D721Med (cell line): ENCODE results near the gene ATP4B.

Experiments used
- DNase-seq: peaks from one replicate; pipeline ENCODE4 v3.0.0; 2011; ENCODE audit warnings: low spot score; ENCODE audit not compliant: insufficient read length
- FAIRE-seq: peaks from 2 replicates; lab custom pipeline; 2011; peaks lifted over from hg19 to GRCh38; lab: Jason Lieb, UNC
- TF ChIP-seq, protein P1 (sequence below): IDR thresholded peaks from 2 replicates; pipeline ENCODE4 v1.5.1; 2012; ENCODE audit warnings: mild to moderate bottlenecking, control low read depth; ENCODE audit not compliant: insufficient read depth; ENCODE audit errors: missing control alignments

Gene ATP4B

DNA sequence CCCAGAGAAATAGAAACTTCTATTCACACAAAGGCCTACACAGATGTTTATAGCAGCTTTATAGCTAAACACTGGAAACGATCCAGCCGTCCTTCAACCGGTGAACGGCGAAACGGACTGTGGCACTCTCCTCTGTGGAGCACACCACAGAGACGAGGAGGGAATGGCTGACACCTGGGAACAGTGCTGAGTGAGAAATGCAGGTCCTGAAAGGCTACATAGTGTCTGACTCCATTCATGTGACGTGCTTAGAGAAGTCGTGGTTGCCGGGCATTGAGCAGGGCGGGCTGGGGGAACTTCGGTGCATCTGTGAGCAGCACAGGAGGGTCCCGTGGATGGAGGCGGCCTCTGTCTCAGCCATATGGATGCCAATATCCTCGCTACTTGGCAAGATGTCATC, 5.9 kb upstream of the ATP4B start:
- no peak for FAIRE-seq

GRCh38 chr13:113661509-113661908, 3.5 kb upstream of the ATP4B start:
- no peak for FAIRE-seq
- TF ChIP-seq, protein P1, sequence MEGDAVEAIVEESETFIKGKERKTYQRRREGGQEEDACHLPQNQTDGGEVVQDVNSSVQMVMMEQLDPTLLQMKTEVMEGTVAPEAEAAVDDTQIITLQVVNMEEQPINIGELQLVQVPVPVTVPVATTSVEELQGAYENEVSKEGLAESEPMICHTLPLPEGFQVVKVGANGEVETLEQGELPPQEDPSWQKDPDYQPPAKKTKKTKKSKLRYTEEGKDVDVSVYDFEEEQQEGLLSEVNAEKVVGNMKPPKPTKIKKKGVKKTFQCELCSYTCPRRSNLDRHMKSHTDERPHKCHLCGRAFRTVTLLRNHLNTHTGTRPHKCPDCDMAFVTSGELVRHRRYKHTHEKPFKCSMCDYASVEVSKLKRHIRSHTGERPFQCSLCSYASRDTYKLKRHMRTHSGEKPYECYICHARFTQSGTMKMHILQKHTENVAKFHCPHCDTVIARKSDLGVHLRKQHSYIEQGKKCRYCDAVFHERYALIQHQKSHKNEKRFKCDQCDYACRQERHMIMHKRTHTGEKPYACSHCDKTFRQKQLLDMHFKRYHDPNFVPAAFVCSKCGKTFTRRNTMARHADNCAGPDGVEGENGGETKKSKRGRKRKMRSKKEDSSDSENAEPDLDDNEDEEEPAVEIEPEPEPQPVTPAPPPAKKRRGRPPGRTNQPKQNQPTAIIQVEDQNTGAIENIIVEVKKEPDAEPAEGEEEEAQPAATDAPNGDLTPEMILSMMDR: no peak

More for the DNA sequence above, 5.9 kb upstream of the ATP4B start:
- DNase-seq: no peak
- TF ChIP-seq, protein P1: no peak

GRCh38 chr13:113660066-113660465, 2.1 kb upstream of the ATP4B start:
- FAIRE-seq (no peak), DNase-seq (no peak)
- TF ChIP-seq, protein P1: no peak

More at GRCh38 chr13:113661509-113661908, 3.5 kb upstream of the ATP4B start:
- DNase-seq: no peak

DNA sequence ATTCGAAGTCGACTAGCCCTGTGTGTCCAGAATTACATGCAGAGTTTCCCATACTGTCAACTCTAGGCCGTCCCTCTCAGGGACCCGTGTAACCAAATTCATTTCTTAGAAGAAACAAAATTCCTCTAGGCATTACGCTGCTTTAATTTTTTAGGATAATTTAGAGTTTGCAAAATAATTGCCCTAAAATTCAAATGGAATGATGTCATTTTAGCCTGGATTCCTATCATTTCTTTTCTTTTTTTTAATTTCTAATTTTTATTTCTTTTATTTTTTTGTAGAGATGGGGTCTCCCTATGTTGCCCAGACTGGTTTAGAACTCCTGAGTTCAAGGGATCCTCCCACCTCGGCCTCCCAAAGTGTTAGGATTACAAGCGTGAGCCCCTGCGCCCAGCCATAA, 1.3 kb upstream of the ATP4B start:
- FAIRE-seq (no peak), DNase-seq (no peak)
- TF ChIP-seq, protein P1: no peak

DNA sequence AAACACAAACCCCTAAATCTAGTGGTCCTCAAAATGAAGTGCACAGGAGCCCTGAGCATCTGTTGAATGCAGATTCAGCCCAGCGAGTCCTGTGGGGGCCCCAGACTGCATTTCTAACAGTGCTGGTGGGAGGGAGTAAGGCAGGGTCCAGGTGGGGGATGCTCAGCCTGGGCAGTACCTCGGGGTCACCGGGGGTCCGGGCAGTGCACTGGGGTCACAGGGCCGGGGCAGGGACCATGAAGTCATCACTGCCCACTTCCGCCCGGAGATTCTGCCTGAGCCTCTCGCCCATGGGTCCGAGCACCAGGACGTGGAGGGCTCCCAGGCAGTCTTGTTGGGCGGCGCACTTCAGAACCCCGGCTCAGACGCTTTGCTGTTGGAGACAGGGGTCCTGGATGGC, 838 bp upstream of the ATP4B start:
- FAIRE-seq (no peak), DNase-seq (no peak)
- TF ChIP-seq, protein P1: no peak

DNA sequence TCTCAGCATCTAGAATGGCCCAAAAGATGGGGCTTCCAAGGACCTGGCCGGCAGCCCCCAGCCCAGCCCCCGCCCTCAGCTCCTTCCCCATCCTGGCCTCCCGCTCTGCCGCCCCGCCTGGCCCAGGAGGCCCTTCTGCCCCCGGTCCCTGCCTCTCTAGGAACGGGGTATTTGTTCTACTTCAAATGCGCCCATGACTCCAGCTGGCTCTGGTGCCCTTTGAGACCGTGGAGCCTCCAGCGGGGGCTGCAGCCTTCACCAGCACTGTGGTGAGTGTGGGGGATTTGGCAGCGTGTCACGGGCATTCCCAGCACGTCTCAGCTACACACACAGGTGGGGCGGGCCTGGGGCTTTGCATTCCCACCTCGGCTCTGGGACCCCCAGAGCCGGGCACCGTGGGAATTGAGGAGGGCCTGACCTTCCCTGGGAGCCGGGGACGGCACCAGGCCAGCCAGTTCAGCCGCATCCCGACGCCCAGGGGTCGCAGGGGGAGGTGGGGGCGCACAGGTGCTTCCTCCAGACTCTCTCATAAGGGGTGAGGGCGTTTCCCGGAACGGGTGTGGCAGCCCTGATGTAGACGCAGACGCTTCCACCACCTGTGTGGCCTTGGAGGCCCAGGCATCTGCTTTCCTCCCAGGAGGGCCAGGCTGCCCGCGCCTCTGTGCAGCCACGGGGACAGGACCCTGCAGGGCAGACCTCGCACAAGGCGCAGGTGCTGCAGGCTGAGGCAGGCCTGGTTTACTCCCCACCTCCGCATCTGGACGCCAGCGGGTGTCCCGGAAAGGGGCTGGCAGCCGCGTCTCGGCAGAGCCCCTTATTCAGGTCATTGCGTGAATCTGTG, 947 bp downstream of the ATP4B start:
- no peak for FAIRE-seq
- DNase-seq: no peak
- TF ChIP-seq, protein P1: no peak

DNA sequence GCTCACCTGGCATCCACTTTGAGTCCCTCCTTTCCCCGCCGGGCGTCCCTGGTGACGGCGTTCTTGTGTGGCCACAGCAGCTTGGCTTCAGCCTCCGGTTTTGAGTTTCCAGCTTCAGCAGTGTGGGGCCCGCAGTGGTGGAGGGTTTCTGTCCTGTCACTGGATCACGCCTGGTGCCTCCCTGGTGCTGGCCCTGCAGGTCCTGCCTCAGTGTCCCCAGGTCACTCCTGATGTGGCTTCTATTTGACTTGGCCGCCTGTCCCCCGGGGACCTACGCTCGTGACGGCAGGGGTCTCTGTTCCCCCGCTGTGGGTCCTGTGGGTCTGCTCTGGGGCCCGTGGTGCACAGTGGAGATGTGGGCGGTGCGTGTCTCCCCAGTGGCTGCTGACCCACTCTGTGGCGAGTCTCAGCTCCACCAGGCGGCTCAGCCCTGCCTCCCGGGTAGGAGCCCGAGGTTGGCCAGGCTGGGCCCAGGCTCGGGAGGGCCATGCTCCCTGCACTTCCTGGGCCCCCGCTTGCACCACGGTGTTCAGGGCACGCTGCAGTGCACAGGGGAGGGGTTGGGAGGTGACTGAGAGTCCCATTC, 1.9 kb downstream of the ATP4B start:
- TF ChIP-seq, protein P1: no peak
- DNase-seq (no peak), FAIRE-seq (no peak)
